Cerebellar nuclear complex (tissue), 1 donor: Measurements from ENCODE around the gene DND1.
"Not testable (repeated sequence)": the region's sequence is repeated elsewhere in the genome, so short reads cannot be mapped to it uniquely, and the experiment has no call there.

ENCODE experiments used
- DNase-seq, 2 experiments: peaks; one replicate each; lab custom pipeline; 2025; lab: John Stamatoyannopoulos, UW

Gene DND1

DNA sequence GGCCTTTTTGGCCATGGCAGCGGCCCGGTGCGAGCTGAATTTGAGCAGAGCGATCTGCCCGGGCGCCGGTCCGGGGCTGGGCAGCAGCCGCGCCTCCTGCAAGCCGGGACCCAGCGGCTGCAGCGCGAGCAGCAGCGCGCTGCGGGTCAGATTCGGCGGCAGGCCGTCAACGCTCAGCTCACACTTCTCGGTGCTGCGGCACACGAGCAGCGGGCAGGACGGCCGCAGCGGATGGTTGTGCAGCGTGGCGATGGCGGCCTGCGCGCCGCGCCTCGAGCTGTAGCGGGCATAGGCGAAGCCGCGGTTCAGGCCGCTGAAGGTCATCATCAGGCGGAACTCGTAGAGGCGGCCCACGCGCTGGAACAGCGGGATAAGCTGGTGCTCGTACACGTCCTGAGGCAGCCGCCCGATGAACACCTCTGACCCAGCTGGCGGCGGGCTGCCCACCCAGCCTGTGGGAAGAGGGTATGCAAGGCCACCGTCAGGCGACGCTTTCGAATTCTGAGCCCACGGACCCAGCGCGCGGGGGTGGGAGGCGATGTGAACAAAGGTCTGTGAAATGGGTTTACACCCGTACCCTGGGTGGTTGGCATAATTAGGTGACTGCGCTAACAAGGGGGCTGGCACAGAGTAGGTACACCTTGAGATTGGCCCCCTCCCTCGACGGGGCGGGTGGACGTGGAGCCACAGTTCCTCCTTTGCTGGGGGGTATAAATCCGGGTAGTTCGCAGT, 755 bp downstream of the DND1 start:
- DNase-seq, result no peak

DNA sequence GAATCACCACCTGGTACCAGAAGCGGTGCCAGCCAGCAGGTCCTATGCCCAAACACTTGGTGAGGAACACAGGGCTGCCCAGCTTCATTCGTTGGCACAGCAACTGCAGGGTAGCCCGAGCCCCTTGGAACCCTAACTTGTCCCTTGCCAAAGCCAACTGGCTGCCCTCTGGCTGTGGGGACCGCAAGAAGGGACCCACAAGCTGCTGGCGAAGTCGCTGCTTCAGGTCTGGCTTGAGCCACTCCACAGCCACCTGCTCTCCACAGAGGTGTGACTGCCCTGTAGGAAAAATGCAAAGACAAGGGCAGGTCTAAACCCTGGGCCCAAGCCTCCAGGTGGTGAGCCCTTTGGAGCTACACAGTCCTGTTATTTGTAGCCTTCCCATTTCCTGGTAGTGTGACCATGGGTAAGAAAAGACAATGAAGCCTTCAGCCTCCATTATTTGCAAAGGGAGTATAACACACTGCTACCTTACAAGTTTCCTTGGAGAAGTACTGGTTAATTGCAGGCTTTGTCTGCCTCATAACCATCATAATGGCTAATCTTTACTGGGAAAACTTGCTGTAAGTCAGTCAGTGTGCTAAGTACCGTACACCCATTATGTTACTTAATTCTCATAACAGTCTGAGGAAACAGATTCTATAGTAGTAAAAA, 1.8 kb downstream of the DND1 start:
- no peak for DNase-seq

DNA sequence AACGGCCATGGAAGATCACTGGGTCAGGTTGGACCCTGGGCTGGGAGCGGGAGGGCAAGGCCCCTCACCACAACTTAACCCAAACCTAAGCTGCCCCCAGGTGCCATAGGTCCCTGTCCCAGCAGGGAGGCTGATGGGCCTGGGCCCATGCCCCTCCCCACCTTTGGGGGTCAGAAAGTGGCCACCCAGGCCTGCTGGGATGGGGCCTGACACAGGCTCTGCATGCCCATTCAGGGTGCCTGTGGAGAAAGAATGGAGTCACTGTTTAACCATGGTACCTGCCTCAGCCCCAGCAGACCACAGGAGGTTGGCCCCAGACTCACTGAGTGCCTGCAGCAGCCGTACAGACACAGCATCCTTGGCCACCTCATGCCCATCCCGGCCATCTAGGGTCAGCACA, 2.3 kb downstream of the DND1 start:
- not testable (repeated sequence) for DNase-seq

DNA sequence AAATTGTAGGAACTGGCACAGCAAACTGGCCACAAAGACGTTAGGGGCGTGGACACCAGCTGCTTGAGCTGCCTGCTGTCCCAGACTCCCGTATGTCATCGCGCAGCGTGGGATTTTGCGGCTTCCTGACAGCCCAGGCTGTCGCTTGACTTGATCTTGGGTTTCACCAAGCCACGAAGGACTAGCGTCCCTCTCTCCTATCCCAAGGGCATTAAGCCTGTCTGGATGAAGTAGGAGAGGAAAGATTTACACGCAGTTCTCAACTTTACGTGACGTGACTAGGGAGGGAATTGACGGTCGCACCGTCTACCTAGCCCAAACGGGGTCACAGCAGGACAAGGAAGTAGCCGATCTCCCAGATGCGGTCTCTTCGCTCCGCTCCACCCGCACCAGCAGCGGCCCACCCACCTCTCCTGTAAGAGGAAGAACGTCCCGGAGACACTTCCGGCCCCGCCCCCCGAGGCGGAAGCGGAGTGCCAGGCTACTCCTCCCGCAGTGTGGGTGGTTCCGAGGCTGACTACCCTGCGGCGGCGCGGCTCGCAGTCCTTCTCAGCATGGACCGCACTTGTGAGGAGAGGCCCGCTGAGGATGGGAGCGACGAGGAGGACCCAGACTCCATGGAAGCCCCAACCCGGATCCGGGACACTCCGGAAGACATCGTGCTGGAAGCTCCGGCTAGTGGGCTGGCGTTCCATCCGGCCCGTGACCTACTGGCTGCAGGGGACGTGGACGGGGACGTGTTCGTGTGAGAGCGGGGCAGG, 8.8 kb downstream of the DND1 start, which contains the start of gene WDR55:
TSS of gene WDR55 (plus strand) at position 546 of the 761 bp plus-strand sequence. CDS start at position 555, 9 bp downstream.
- DNase-seq, result peak; percentile 25 to 75

DNA sequence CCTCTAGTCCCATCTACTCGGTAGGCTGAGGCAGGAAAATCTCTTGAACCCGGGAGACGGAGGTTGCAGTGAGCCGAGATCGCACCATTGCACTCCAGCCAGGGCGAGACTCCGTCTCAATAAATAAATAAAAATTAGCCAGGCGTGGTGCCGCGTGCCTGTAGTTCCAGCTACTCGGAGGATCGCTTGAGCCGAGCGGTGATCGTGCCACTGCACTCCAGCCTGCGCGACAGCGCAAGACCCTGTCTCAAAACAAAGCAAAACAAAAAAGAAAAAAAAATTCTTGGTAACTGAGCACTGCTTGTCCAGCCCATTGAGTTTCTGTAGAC, 9.4 kb downstream of the DND1 start:
- no peak for DNase-seq

DNA sequence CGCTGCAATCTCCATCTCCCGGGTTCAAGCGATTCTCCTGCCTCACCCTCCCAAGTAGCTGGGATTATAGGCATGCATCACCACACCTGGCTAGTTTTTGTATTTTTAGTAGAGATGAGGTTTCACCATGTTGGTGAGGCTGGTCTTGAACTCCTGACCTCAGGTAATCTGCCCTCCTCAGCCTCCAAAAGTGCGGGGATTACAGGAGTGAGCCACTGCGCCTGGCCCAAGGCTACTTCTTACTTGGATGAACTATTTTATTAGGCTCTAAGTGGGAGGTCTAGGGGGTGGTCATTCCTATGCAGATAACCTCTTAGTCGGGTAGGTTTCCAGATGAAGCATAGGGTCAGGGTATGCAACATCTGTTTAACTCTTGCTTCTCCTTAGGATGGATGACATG, 13.0 kb downstream of the DND1 start:
- not testable (repeated sequence) for DNase-seq

DNA sequence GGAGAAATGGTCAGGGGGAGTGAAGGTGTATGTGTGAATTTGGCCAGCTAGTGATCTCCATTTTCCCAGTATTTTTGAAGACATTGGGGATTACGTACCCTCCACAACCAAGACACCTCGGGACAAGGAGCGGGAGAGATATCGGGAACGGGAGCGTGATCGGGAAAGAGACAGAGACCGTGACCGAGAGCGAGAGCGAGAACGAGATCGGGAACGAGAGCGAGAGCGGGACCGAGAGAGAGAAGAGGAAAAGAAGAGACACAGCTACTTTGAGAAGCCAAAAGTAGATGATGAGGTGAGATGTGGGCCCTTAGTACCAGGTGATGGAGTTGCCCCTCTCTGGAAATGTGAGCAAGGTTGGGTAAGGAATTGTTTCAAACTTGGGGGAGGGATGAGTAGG, 14.5 kb downstream of the DND1 start:
- no peak for DNase-seq

DNA sequence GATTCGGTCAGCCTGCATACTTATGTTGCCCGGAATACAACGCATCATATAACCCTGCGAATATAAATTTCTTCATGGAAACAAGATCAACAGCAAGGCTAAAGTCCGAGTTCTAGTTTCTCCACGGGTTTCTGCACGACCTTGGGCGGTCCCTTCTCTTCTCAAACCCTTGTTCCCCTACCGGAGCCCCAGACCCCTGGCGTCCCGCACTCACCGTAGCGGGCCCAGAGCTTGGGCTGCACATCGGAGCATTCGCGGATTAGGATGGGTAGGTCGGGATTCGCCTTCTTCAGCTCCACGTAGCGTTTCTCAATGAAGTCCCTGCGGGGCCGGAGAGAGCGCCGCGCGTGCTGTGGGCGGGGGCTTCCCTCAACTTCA, 26.3 kb downstream of the DND1 start:
- no peak for DNase-seq

DNA sequence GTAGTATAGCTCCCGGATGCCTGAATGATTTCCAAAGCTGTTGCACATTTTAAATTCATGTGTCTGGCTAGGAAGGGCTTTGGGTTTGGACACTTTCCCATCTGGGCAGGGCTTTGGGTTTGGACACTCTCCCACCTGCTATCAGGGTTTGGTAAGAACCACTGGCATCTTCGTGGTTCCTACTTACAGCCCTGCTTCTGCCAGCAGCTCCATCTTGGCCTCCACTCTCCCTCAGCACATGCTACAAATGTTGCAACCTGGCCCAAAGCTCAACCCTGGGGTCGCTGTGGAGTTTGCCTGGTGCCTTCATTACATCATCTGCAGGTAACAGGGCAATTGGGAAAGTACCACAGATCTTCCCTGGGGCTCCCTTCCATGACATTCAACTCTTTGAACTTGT, 30.7 kb downstream of the DND1 start:
- no peak for DNase-seq

DNA sequence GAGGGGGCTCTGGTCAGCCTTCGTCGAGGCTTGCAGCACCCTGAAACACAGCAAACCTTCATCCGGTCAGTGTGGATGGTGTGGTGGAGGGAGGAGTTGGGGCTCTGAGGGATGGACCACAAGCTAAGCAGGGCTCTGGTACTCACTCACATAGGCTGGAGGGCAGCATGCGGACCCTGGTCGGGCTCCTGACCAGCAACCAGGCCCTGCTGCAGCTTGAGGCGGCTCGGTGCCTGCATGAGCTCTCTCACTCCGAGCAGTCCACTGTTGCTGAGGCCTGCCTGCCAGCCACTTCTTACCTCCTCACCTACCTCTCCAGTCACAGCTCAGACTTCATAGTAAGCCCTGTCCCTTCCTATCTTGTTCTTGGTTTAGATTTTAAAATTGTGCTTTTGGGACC, 31.7 kb downstream of the DND1 start:
- DNase-seq, result no peak

DNA sequence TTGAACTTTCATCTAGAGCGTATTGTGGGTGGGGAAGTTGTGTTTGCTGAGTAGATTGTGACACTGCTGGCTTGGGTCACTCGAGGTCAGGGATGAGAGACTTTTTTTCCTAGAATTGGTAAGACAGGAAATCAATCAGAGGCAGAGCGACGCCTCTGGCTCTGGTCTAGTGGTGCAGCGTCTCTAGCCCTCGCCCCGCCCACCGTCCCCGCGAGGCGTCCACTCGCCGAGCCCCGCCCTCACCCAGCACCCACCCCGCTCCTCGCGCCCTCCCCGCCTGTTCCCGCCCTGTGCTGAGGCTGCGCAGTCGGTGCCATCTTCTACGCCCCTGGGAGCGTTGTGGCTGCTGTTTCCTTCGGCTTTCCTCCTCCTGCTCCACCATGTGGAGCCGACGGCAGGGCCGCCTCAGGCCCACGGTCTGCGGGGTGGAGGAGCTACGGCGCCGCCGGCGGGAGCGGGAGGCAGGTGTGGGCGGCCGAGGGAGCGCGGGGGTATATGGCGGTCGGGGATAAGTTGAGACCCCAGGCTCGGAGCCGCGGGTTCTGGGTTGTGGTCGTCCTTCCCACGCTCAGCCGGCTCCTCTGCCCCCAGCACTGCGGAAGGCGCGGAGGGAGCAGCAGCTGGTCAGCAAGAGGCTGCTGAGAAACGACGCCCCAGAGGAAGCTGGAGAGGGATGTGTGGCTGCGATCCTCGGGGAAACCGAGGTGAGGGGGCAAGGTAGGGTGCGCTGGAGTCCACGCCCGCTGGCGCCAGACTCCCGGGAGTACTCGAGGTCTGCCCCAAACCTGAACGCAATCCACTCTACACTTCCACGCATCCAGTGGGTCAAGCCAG, 34.0 kb downstream of the DND1 start, which contains the start of gene TMCO6:
TSS of gene TMCO6 (plus strand) at position 304 of the 834 bp plus-strand sequence. CDS start at position 381, 77 bp downstream.
- peak; percentile 40 to 83 for DNase-seq

DNA sequence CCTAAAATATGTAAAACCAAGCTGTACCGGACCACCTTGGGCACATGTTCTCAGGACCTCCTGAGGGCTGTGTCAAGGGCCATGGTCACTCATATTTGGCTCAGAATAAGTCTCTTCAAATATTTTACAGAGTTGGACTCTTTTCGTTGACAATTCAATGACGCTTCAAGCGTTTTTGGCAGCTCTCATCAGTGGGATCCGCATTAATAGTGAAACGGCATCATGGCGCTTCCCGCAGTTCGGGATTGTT, 34.6 kb downstream of the DND1 start:
- DNase-seq, result not testable (repeated sequence)

DNA sequence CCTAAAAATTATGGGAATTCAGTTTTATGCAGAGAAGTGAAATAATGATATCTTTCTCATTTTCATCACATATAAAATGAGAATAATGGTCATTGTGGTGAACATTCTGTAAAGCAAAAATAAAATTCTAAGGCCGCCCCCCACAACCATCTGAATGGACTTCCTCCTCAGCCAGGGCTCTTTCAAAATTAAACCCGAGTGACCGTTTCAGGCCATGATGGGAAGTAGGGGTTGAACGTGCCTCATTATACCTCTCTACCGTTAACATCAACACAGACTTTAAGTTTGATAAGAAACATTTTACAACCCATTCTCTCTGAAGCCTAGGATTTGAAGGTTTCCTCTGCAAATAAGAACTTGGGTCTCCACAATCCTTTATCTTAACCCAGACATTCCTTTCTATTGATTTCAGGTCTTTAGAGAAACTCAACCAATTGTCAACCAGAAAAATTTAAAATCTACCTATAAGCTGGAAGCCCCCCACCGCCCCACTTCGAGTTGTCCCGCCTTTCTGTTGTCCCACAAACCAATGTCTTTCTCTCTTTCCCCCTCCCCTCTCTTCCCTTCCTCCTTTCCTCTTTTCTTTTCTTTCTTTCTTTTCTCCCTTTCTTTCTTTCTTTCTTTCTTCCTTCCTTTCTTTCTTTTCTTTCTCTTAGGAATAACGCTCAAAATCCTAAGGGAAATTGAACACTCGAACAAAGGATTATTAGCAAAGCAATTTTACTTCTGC, 35.8 kb downstream of the DND1 start:
- no peak for DNase-seq

DNA sequence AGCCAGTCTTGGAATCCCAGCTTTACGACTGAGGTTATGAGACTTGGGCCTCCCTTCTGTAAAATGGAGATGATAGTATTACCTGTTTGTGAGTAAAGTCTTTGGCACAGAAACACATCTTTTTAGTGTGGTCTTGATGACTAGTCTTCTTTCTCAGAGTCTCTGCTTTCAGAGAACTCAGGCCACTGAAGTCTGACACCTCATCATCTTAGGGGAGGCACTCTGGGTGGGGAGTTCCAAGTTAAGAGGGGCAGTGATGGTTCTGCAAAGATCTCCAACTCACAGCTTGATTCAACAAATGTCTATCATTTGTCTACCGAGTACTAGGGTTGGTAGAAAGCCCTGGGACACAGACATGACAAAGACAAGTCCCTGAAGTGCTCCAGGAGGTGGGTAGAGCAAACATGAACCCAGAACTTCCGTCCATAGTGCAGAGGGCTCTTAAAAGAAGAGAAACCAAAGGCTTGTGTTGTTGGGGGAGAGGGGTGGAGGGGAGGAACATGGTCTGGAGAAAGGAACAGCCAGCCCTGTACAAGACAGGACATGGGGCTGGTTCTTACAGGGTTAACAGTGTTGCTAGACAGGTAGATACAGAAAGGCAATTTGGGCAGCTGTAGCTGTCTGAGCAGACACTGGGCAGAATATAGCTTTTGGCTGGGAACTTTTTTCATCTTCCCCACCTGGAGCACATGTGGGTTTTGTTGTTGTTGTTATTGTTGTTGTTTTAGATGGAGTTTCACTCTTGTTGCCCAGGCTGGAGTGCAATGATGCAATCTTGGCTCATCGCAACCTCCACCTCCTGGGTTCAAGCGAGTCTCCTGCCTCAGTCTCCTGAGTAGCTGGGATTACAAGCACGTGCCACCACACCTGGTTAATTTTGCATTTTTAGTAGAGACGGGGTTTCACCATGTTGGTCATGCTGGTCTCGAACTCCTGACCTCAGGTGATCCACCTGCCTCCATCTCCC, 37.8 kb downstream of the DND1 start:
- DNase-seq, result no peak

DNA sequence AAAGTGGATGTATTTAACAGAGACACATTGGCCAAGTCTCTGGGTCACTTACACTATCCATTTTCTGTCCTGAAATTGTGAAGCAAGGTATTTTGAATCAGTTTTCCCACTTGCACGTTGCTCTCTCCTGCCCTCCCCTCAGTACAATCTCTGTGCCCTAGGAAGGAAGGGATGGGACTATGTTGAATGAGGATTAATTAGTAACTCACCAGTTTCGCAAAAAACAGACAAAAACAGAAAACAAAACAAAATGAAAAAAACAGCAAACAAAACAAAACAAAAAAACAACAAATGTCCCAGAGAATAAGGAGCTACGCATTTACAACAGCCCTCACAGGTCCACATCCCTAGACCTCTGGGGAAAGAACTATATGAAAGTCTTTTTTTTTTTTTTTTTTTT, 39.3 kb downstream of the DND1 start:
- no peak for DNase-seq

DNA sequence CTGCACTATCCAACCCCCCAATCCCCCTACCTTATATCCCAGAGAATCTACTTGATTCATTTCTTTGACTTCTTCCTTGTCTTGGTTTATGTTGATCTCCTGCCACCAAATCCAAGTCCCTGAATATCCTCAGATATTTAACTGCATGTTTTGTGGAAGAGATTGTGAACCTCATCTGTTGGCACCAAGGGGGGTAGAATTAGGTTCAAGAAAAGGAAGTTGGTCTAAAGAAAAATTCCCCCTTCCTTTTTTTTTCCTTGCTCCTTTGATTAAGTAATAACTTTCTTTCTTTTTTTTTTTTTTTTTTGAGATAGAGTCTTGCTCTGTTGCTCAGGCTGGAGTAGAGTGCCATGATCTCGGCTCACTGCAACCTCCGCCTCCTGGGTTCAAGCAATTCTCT, 39.9 kb downstream of the DND1 start:
- DNase-seq, result no peak

DNA sequence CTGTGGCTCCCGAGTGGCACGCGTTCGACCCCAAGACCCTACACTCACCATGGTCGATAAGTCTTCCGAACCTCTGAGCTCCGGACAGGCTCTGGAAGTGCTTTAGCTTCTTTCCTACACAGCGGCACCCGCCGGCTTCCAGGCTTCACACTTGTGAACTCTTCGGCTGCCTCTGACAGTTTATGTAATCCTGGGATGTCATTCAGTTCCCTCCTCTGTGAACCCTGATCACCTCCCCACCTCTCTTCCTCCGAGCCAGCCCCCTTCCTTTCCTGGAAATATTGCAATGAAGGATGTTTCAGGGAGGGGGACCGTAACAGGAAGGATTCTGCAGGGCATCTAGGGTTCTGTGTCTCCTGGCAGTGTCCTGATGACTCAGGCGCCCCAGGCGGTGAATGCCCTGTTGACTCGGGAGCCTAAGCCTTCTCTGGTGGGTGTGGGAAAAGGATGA, 40.3 kb downstream of the DND1 start, which contains the start of gene CD14:
TSS of gene CD14 (minus strand) at position 155 of the 451 bp plus-strand sequence. CDS start at position 51, 104 bp downstream.
- no peak for DNase-seq

DNA sequence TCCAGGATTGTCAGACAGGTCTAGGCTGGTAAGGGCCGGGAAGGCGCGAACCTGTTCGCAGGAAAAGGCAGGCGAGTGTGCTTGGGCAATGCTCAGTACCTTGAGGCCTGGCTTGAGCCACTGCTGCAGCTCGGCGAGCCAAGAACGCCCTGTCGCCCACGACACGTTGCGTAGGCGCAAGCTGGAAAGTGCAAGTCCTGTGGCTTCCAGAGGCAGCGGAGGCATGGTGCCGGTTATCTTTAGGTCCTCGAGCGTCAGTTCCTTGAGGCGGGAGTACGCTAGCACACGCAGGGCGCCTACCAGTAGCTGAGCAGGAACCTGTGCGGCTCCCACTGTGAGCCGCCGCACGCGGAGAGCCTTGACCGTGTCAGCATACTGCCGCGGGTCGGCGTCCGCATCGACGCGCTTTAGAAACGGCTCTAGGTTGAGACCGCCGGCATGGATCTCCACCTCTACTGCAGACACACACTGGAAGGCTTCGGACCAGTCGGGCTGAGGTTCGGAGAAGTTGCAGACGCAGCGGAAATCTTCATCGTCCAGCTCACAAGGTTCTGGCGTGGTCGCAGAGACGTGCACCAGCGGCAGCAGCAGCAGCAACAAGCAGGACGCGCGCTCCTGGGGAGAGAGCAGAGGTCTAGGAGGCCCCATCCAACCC, 40.9 kb downstream of the DND1 start:
- DNase-seq, result peak in 1 of 2 experiments; percentile 46

DNA sequence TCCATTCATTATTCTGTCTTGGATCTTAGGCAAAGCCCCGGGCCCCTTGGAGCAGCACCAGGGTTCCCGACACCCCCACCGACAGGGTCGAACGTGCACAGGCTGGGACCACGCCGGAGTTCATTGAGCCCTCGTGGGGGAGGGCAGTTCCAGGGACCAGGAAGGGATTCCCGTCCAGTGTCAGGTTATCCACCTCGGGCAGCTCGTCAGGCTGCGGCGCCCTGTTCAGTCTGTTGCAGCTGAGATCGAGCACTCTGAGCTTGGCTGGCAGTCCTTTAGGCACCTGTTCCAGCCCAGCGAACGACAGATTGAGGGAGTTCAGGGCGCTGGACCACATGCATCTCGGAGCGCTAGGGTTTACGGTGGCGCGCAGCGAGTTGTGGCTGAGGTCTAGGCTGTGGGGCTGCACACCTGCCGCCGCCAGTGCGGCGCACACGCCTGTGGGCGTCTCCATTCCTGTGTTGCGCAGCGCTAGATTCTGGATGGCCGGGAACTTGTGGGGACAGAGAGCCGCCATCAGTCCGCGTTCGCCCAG, 41.5 kb downstream of the DND1 start:
- DNase-seq, result peak in 1 of 2 experiments; percentile 45
